Anterior cingulate cortex (tissue), 58 donors: Measurements from ENCODE around the gene SH3BP5L.
"Not testable (repeated sequence)": the region's sequence is repeated elsewhere in the genome, so short reads cannot be mapped to it uniquely, and the experiment has no call there.

Experiments used
- DNase-seq, 58 donors: peaks; one replicate each; lab custom pipeline; 2025; lab: John Stamatoyannopoulos, UW

SH3BP5L gene

DNA sequence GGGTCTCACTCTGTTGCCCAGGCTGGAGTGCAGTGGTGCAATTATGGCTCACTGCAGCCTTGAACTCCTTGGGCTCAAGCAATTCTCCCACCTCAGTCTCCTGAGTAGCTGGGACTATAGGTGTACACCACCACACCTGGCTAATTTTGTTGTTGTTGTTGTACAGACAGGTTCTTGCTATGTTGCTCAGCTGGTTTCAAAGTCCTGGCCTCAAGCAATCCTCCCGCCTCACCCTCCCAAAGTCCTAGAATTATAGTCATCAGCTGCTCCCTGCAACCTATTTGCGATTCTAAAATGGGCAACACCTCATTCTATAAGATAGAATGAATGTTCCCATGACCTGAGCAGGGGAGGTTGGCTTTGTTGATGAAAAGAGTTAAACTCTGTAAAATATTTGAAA is 36.4 kb downstream of the SH3BP5L start:
- not testable (repeated sequence) for DNase-seq

DNA sequence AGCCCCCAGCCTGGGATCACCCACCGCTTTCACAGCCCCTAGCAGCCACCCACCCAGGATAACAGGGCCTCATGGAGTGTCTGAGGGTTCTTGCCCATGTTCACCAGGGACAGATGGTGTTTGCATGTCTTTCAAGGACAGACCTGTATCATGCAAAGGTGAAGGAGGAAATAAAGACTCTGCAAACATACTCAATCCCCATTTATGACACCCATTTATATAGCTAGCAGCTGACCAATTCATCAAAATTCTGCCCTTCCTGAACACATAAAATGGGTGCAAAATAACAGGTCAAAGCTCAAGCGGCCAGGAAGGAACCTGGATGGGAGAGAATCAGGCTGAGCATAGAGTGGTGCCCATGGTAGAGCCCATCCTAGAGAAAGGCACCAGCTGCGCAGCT is 37.4 kb downstream of the SH3BP5L start:
- no peak for DNase-seq

DNA sequence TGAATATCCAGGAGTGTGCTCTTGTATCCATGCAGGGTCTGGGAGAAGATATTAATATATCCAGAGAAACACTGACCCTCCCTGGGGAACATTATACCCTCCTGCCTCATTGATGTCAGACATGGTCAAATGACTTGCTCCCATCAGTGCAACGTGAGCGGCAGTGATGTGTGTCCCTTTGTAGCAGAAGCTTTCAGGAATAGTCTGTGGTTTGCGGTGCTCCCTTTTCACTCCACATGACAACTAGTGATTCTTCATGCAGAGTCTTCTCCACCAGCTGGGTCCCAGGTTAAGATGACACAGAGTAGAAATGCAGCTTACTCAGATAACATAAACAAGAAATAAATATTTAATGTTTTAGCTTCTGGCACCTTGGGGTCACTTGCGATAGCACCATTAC is 38.3 kb downstream of the SH3BP5L start:
- no peak for DNase-seq

DNA sequence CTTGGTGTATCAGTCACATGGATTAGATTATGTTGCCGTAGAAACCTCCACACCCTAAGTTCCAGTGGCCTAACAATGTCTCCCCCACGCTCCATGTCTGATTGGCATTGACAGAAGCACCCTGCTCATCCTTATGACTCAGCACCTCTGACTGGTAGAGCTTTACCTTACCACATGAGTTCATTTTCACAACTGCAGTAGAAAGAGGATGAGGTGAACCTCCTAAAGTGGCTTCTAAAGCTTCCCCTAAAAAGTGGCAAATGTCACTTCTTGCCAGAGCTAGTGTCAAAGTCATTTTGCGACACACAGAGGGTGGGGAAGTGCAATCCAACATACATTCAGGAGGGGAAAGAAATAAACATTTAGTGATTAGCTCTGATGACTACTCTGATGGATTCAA is 39.6 kb downstream of the SH3BP5L start:
- no peak for DNase-seq

DNA sequence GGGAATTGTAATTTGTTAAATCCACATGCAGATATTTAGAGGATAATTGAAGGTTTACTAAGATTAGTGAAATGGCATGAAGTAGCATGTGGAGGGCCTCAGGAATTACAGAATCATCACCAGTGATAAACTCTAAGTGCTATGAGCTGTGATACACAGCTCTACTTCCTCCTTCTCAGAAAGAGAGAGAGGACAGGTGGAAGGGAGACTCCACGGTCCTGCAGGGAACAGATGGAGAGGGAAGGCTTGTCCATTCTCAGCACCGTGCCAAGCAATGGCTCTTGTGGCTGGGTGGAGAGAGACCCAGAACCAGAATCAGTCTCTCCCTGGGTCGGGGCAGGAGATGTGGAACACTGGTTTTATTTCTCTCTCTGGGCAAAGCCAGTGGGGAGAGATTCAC is 42.3 kb downstream of the SH3BP5L start:
- no peak for DNase-seq

DNA sequence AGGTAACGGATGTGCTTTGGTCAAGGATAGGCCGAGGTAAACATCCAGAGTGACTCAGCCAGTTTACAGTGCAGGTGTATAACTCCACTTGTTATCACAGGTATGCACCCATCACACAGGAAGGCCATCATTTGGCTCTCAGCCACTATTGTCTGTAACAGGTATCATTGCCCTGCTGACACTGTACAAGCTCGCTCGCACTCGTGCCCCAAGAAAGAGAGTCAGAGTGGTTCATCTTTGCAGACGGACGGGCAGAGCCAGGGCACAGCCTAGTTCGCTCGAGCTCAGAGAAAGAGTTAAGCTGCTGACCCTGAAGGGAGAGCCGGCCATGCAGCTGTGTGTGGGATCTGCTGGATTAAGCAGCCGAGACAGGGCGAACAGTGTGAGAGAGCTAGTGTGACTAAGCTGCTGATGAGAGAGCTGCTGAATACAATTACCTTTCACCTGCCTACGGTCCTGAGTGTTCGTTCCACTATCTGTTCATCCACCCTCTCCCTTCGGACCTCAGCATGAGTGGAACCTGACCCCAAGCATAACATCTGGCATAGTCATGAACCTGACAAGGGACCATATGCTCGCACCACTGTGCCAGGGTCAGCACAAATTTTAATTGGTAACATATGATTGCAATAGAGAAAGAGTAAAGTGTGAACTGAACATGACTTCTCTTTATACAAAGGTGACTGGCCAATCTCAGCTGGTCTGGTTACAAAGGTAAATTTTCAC is 43.1 kb downstream of the SH3BP5L start:
- DNase-seq = no peak

DNA sequence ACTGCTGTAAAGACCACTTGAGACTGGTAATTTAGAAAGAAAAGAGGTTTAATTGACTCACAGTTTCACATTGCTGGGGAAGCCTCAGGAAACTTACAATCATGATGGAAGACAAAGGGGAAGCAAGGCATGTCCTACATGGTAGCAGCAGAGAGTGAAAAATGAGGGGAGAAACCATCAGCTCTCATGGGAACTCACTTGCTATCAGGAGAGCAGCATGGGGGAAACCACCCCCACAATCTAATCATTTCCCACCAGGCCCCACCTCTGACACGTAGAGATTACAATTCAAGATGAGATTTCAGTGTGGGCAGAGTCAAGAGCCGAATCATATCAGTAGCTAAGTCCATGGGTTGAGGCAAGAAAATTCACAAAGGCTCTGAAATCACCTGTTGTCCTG is 46.4 kb downstream of the SH3BP5L start:
- no peak for DNase-seq

DNA sequence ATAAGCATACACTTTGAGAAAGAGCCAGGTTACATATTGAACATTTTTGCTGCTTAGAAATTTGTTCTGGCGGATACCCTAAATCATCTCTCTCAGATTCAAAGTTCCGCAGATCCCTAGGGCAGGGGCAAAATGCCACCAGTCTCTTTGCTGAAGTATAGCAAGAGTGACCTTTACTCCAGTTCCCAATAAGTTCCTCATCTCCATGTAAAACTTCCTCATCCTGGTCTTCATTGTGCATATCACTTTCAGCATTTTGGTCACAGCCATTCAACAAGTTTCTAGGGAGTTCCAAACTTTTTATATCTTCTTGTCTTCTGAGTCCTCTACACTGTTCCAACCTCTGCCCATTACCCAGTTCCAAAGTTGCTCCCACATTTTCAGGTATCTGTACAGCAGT is 46.8 kb downstream of the SH3BP5L start:
- no peak for DNase-seq

DNA sequence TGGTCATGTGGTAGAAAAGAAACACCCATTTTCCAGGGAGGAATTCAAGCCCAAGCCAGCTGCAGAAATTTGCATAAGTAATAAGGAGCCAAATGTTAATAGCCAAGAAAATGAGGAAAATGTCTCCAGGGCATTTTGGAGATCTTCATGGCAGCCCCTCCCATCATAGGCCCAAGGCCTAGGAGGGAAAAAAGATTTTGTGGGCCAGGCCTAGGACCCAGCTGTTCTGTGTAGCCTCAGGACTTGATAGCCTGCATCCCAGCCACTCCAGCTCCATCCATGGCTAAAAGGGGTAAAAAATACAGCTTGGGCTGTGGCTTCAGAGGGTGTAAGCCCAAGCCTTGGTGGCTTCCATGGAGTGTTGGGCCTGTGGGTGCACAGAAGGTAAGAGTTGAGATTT is 48.7 kb downstream of the SH3BP5L start:
- no peak for DNase-seq

DNA sequence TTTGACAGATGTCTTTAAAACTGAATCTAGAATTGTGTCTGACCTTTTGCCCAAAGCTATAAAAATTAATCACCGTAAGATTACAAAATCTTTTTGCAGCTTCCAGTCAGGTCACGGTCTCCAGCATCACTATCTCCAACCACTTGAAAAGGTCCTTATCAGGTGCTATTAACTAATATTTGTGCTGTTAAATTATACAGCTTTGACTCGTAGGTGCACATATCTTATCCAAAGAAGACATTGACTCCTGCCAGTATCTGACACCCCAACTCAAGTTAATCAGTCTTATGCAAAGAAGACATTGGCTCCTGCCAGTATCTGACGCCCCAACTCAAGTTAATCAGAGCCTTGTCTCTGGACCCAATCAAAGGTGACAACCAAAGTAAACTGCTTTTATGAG is 50.3 kb downstream of the SH3BP5L start:
- DNase-seq = no peak
